Endothelial cell (in vitro differentiated cells): Measurements from ENCODE around the gene C1QTNF7. TPM values are rescaled to one million over a fixed set of nuclear protein-coding genes. Genes with fewer than 3 reads are reported as not detected.

Experiments
- DNase-seq: peaks from one replicate; pipeline ENCODE4 v3.0.0; 2021; ENCODE audit warnings: low spot score
- H3K27ac Mint-ChIP-seq: one replicate; pipeline ENCODE4 v1.8.0; 2021; ENCODE audit warnings: mixed read lengths, inconsistent platforms; ENCODE audit not compliant: unreplicated experiment
- H3K27me3 Mint-ChIP-seq: one replicate; pipeline ENCODE4 v1.8.0; 2021; ENCODE audit warnings: mild to moderate bottlenecking, moderate library complexity, mixed read lengths, inconsistent platforms; ENCODE audit not compliant: unreplicated experiment
- H3K36me3 Mint-ChIP-seq: one replicate; pipeline ENCODE4 v1.8.0; 2021; ENCODE audit warnings: mild to moderate bottlenecking, low read depth, mixed read lengths, inconsistent platforms; ENCODE audit not compliant: unreplicated experiment
- H3K4me1 Mint-ChIP-seq: one replicate; pipeline ENCODE4 v1.8.0; 2021; ENCODE audit warnings: mild to moderate bottlenecking, mixed read lengths, inconsistent platforms; ENCODE audit not compliant: unreplicated experiment
- H3K4me3 Mint-ChIP-seq: one replicate; pipeline ENCODE4 v1.8.0; 2021; ENCODE audit warnings: mild to moderate bottlenecking, mixed read lengths, inconsistent platforms; ENCODE audit not compliant: unreplicated experiment
- H3K9me3 Mint-ChIP-seq: one replicate; pipeline ENCODE4 v1.8.0; 2021; ENCODE audit warnings: mixed read lengths, inconsistent platforms; ENCODE audit not compliant: unreplicated experiment
- CTCF ChIP-seq: fragments of 200-600 bp; sonication (generic); IDR thresholded peaks from one replicate; pipeline ENCODE4 v1.5.0; 2021; ENCODE audit warnings: antibody characterized with exemption; ENCODE audit not compliant: unreplicated experiment
- long read RNA-seq: library from polyadenylated mRNA; unstranded; transcript quantifications from one replicate; pipeline ENCODE4 v2.0.0, GENCODE V29; 2020; ENCODE audit not compliant: unreplicated experiment
- total RNA-seq: library from RNA; stranded (reverse); fragmentation: NEBNext Ultra II Directional; extraction: Animal tissue kit (Norgen Biotek cat#: 25700); gene quantifications from one replicate; pipeline ENCODE4 v1.2.1, GENCODE V29; 2021; ENCODE audit not compliant: unreplicated experiment

Gene C1QTNF7
- total RNA-seq = not detected
- long read RNA-seq = 0 reads

- Mint-ChIP-seq H3K4me1 (peaks cover 6% of the 10 kb centered on the region), H3K27me3 (no peaks in the 10 kb centered on the region), H3K27ac (no peak within 1 kb of the TSS), H3K9me3 (no peaks in the 10 kb centered on the region), H3K4me3 (no peak within 1 kb of the TSS), H3K36me3 (no peaks in the 10 kb centered on the region)
- DNase-seq = no peak
- TF ChIP-seq CTCF = no peak
Measured at GRCh38 chr4:15427701-15428100, at the start of gene C1QTNF7. Gene C1QTNF7 (plus strand): TSS chr4:15428033. CDS start chr4:15435744, 7,711 bp downstream.

- Mint-ChIP-seq H3K36me3 (no peaks in the 10 kb centered on the region), H3K4me1 (peaks cover 10% of the 10 kb centered on the region), H3K27ac (no peak overlapping the region), H3K9me3 (no peaks in the 10 kb centered on the region), H3K4me3 (no peak overlapping the region), H3K27me3 (no peaks in the 10 kb centered on the region)
- TF ChIP-seq CTCF = no peak
- DNase-seq = no peak
Measured at GRCh38 chr4:15378062-15378461, 49.8 kb upstream of the C1QTNF7 start.

GRCh38 chr4:15378493-15378892 lies 49.3 kb upstream of the C1QTNF7 start:
- H3K4me1 Mint-ChIP-seq = peaks cover 10% of the 10 kb centered on the region
- H3K4me3 Mint-ChIP-seq = no peak overlapping the region
- H3K36me3 Mint-ChIP-seq = no peaks in the 10 kb centered on the region
- H3K9me3 Mint-ChIP-seq = no peaks in the 10 kb centered on the region
- H3K27ac Mint-ChIP-seq = no peak overlapping the region
- DNase-seq = no peak
- TF ChIP-seq CTCF = no peak
- H3K27me3 Mint-ChIP-seq = no peaks in the 10 kb centered on the region

- no peaks in the 10 kb centered on the region for H3K4me1 Mint-ChIP-seq
- TF ChIP-seq CTCF = no peak
- DNase-seq = no peak
- no peaks in the 10 kb centered on the region for H3K27me3 Mint-ChIP-seq
- no peak overlapping the region for H3K4me3 Mint-ChIP-seq
- no peaks in the 10 kb centered on the region for H3K9me3 Mint-ChIP-seq
- H3K36me3 Mint-ChIP-seq = no peaks in the 10 kb centered on the region
- no peak overlapping the region for H3K27ac Mint-ChIP-seq
Measured at GRCh38 chr4:15381806-15382338, 46.0 kb upstream of the C1QTNF7 start.

- Mint-ChIP-seq H3K36me3 (no peaks in the 10 kb centered on the region), H3K9me3 (no peaks in the 10 kb centered on the region), H3K27me3 (no peaks in the 10 kb centered on the region), H3K4me1 (no peaks in the 10 kb centered on the region), H3K27ac (no peak overlapping the region), H3K4me3 (no peak overlapping the region)
- no peak for DNase-seq
- TF ChIP-seq CTCF = no peak
Measured at GRCh38 chr4:15382669-15383273, 45.1 kb upstream of the C1QTNF7 start.
